Measurements from ENCODE around the gene TSPEAR. TPM values are rescaled to one million over a fixed set of nuclear protein-coding genes. Genes with fewer than 3 reads are reported as not detected.

TSPEAR gene
- total RNA-seq, 6 experiments from 2014 or later = not detected

DNA sequence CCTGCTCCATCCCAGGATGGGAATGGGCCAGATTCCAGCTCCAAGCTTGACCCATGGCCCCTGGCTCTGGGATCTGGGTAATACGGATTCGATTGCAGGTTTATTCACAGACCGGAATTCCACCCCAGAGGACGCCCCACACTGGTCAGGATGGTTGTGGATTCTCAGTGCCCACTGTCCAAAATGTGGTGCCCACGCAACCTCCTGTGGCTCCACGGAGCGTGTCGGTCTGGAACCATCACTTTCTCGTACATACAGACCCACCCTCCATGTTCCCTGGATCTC, 203.0 kb downstream of the TSPEAR start:
- peaks cover 0 to 4% (median 2%) of the 10 kb centered on the region in 4 donors for H3K4me1 ChIP-seq
- no peaks in the 10 kb centered on the region for H3K9me3 ChIP-seq
- ATAC-seq (peak in 2 of 4 donors; percentile 2 to 6), DNase-seq (peak in 1 of 3 donors; percentile 17)
- H3K4me3 ChIP-seq = no peak overlapping the region
- intact Hi-C loops (cut with DNase I) = no loop called here
- no peaks in the 10 kb centered on the region for H3K36me3 ChIP-seq
- TF ChIP-seq, protein P1, sequence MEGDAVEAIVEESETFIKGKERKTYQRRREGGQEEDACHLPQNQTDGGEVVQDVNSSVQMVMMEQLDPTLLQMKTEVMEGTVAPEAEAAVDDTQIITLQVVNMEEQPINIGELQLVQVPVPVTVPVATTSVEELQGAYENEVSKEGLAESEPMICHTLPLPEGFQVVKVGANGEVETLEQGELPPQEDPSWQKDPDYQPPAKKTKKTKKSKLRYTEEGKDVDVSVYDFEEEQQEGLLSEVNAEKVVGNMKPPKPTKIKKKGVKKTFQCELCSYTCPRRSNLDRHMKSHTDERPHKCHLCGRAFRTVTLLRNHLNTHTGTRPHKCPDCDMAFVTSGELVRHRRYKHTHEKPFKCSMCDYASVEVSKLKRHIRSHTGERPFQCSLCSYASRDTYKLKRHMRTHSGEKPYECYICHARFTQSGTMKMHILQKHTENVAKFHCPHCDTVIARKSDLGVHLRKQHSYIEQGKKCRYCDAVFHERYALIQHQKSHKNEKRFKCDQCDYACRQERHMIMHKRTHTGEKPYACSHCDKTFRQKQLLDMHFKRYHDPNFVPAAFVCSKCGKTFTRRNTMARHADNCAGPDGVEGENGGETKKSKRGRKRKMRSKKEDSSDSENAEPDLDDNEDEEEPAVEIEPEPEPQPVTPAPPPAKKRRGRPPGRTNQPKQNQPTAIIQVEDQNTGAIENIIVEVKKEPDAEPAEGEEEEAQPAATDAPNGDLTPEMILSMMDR (IDR thresholded peaks at IDR 0.05) = no peak
- TF ChIP-seq POLR2A (IDR thresholded peaks at IDR 0.05) = no peak
- no peak overlapping the region for H3K27ac ChIP-seq
- H3K27me3 ChIP-seq = no peaks in the 10 kb centered on the region
- WGBS (ENCODE audit: insufficient coverage, low coverage, low lambda C conversion rate, missing lambda C conversion rate) = 70% methylated on average over 6 of the region's 9 CpGs

DNA sequence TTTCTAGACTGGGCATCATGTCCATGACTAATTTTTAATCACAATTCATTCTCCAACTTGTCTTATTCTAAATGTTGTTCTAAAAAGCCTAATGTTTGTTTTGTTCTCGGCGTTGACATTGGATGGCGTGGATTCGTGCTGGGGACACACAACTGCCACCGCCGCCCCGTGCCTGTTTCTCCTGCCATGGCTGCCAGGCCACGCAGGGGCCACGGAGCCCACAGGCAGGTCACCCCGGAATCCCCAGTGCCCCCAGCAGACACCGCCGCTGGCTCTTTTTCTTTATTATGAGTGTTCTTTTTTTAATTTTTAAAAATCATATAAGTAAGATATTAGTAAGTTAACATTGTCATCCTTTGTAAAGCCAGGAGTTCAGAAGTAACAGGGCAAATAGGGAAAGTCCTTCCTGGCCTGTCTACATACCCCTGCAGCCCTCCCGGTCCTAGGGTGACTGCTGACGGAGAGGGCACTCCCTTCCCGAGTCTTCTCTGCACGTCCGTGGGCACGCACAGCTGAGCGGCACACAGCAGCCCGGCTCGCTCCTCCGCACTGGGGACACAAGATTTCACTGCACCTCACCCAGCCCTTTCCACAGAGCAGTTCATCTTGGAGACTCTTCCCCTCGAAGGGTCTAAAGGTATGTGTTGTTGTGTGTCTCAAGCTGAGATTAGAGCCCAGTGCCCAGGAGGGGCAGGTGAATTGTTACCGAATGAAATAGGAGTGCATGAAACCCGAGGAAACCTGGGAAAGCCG, 203.5 kb downstream of the TSPEAR start:
- intact Hi-C loops (cut with DNase I) = no loop called here
- ATAC-seq (no peak), DNase-seq (peak in 1 of 3 donors; percentile 12)
- H3K9me3 ChIP-seq = no peaks in the 10 kb centered on the region
- H3K4me3 ChIP-seq = no peak overlapping the region
- H3K36me3 ChIP-seq = no peaks in the 10 kb centered on the region
- no peaks in the 10 kb centered on the region for H3K27me3 ChIP-seq
- TF ChIP-seq POLR2A (IDR thresholded peaks at IDR 0.05) = no peak
- peaks cover 0 to 4% (median 2%) of the 10 kb centered on the region in 4 donors for H3K4me1 ChIP-seq
- H3K27ac ChIP-seq = no peak overlapping the region
- WGBS (ENCODE audit: insufficient coverage, low coverage, low lambda C conversion rate, missing lambda C conversion rate) = 83% methylated on average over 24 of the region's 26 CpGs

DNA sequence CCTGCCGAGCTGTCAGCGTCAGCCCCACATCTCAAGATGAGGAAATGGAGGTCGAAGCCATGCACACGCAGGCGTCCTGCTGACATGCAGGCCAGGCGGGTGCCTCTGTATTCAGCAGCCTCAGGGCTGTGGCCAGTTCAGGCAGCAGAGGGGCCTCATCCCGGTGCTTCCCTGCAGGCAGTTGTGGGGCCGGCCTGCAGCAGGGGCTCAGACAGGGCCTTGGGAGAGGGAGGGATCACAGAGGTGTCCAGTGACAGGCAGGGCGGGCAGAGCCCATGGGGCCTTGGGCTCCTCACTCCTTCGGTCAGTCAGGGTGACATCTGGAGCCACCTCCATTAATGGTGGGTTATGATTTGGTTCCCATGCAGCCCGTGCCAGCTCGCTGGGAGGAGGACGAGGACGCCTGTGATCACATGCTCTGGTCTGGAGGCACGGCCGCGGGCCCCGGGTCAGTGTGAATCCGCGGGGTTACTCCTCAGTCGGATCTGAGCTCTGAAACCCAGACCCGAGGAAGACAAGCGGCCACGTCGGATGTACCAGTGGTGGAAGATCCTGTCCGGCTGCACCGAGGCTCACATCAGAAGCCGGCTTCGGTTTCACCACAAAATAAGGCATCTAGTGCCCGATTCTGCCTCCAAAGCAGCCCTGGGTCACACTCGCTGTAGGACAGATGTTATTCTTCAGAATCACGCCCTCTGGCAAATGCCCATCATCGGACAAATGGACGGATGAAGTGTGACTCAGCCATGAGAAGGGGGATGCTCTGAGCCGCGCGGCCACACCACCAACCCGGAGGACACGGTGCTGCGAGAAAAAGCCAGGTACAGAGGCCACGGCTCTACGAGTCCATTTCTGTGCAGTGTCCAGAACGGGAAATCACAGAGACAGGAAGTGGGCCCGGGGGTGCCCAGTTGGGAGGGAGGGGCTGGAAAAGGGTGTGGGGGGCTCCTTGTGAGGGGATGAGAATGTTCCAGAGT, 204.8 kb downstream of the TSPEAR start:
- TF ChIP-seq, protein P1 (IDR thresholded peaks at IDR 0.05) = no peak
- no peak for TF ChIP-seq POLR2A (IDR thresholded peaks at IDR 0.05)
- Histone ChIP-seq H3K4me3 (no peak overlapping the region), H3K36me3 (no peaks in the 10 kb centered on the region), H3K9me3 (no peaks in the 10 kb centered on the region), H3K4me1 (peaks cover 0 to 4% (median 2%) of the 10 kb centered on the region in 4 donors), H3K27ac (no peak overlapping the region), H3K27me3 (no peaks in the 10 kb centered on the region)
- intact Hi-C loops (cut with DNase I) = no loop called here
- 70% methylated on average over 6 of the region's 44 CpGs for WGBS (ENCODE audit: insufficient coverage, low coverage, low lambda C conversion rate, missing lambda C conversion rate)
- ATAC-seq (no peak), DNase-seq (peak in 1 of 3 donors; percentile 18)

DNA sequence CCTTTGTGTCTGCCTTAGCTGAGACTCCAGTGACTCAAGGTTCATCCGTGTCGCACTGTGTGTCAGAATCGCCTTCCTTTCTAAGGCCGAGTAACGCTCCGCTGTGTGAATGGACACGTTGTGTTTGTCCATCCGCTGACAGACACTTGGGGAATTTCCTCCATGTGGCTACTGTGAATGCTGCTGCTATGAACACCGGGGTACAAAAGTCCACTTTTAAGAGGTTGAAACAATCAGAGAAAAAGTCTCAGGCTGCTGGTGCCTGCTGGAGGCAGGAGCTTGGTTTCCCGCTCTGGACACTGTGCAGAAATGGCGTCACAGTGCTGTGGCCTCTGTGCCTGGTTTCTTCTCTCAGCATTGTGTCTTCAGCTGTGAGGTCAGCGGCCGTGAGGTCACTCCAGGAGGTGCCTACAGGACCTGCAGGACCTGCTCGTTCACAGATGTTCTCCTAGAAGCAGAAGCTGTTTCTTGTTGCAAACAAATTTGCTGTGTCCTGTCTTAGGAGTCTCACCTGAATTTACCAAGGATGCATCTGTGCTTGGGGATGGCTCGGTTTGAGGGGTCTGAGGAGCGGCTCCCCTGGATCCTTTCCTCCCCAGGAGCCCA, 205.6 kb downstream of the TSPEAR start:
- Histone ChIP-seq H3K27me3 (no peaks in the 10 kb centered on the region), H3K27ac (no peak overlapping the region), H3K4me1 (peaks cover 0 to 4% (median 2%) of the 10 kb centered on the region in 4 donors), H3K4me3 (no peak overlapping the region), H3K36me3 (no peaks in the 10 kb centered on the region), H3K9me3 (no peaks in the 10 kb centered on the region)
- WGBS (ENCODE audit: insufficient coverage, low coverage, low lambda C conversion rate, missing lambda C conversion rate) = 46% methylated on average over 7 of the region's 16 CpGs
- ATAC-seq (no peak), DNase-seq (peak in 1 of 3 donors; percentile 17)
- intact Hi-C loops (cut with DNase I) = no loop called here
- TF ChIP-seq POLR2A (IDR thresholded peaks at IDR 0.05) = no peak
- TF ChIP-seq, protein P1 (IDR thresholded peaks at IDR 0.05) = no peak

All from right lobe of liver (tissue), 6 donors.